Neural crest cell (in vitro differentiated cells): ENCODE measurements around the gene SMIM28. TPM values are rescaled to one million over a fixed set of nuclear protein-coding genes. Genes with fewer than 3 reads are reported as not detected.

Experiments used
- DNase-seq: peaks from one replicate; pipeline ENCODE4 v3.0.0; 2021; ENCODE audit warnings: low read depth, mixed read lengths, low spot score
- H3K27ac Mint-ChIP-seq: one replicate; pipeline ENCODE4 v1.8.0; 2021; ENCODE audit warnings: mild to moderate bottlenecking, mixed read lengths; ENCODE audit not compliant: unreplicated experiment
- H3K27me3 Mint-ChIP-seq: 2 replicates; pipeline ENCODE4 v1.8.0; 2021; ENCODE audit warnings: low read depth, mild to moderate bottlenecking, mixed read lengths
- H3K36me3 Mint-ChIP-seq: 2 replicates; pipeline ENCODE4 v1.8.0; 2021; ENCODE audit warnings: low read depth, mild to moderate bottlenecking, mixed read lengths
- H3K4me1 Mint-ChIP-seq: 2 replicates; pipeline ENCODE4 v1.8.0; 2021; ENCODE audit warnings: mixed read lengths
- H3K4me3 Mint-ChIP-seq: one replicate; pipeline ENCODE4 v1.8.0; 2021; ENCODE audit warnings: mild to moderate bottlenecking, mixed read lengths
- H3K9me3 Mint-ChIP-seq: 2 replicates; pipeline ENCODE4 v1.8.0; 2021; ENCODE audit warnings: mixed read lengths
- total RNA-seq: library from RNA; stranded (reverse); gene quantifications from 2 replicates; pipeline ENCODE4 v1.2.1, GENCODE V29; 2021
- TF ChIP-seq, protein P1 (sequence below): fragments of 200-600 bp; sonication (generic); conservative IDR thresholded peaks from 2 replicates; pipeline ENCODE4 v1.5.0; 2021; ENCODE audit warnings: antibody characterized with exemption, mild to moderate bottlenecking

SMIM28 gene
- total RNA-seq, 1 donor from 2014 or later: not detected

GRCh38 chr6:138419766-138420165, 42.1 kb downstream of the SMIM28 start:
- Mint-ChIP-seq H3K27ac (no peak overlapping the region), H3K4me1 (no peaks in the 10 kb centered on the region), H3K36me3 (peaks cover 53% of the 10 kb centered on the region), H3K9me3 (peaks cover 4% of the 10 kb centered on the region), H3K4me3 (no peak overlapping the region), H3K27me3 (no peaks in the 10 kb centered on the region)
- DNase-seq: no peak
- TF ChIP-seq, protein P1, sequence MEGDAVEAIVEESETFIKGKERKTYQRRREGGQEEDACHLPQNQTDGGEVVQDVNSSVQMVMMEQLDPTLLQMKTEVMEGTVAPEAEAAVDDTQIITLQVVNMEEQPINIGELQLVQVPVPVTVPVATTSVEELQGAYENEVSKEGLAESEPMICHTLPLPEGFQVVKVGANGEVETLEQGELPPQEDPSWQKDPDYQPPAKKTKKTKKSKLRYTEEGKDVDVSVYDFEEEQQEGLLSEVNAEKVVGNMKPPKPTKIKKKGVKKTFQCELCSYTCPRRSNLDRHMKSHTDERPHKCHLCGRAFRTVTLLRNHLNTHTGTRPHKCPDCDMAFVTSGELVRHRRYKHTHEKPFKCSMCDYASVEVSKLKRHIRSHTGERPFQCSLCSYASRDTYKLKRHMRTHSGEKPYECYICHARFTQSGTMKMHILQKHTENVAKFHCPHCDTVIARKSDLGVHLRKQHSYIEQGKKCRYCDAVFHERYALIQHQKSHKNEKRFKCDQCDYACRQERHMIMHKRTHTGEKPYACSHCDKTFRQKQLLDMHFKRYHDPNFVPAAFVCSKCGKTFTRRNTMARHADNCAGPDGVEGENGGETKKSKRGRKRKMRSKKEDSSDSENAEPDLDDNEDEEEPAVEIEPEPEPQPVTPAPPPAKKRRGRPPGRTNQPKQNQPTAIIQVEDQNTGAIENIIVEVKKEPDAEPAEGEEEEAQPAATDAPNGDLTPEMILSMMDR: no peak

DNA sequence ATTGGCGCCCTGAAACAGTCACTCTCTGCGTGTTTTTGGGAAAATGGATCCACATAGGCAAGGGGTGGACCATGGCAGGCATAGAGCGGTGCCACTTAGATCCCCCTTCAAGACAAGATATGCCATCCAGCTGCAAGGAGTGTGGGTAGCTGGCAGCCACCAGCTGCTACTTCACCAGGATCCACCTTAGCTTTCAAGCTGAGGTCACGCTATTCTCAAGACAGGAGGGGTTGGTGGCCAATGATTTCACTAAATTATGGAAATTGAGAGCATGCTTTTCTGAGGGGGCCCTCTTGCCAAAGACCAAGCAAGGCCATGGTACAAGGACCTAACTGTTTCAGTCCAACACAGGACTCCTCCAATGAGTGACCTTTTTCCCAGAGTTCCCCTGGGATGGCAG, 42.7 kb downstream of the SMIM28 start:
- Mint-ChIP-seq H3K4me3 (no peak overlapping the region), H3K4me1 (no peaks in the 10 kb centered on the region), H3K36me3 (peaks cover 50% of the 10 kb centered on the region), H3K9me3 (peaks cover 4% of the 10 kb centered on the region), H3K27ac (no peak overlapping the region), H3K27me3 (no peaks in the 10 kb centered on the region)
- TF ChIP-seq, protein P1: no peak
- DNase-seq: no peak

- Mint-ChIP-seq H3K9me3 (peaks cover 4% of the 10 kb centered on the region), H3K4me1 (no peaks in the 10 kb centered on the region), H3K27me3 (no peaks in the 10 kb centered on the region), H3K36me3 (peaks cover 50% of the 10 kb centered on the region), H3K27ac (no peak overlapping the region), H3K4me3 (no peak overlapping the region)
- no peak for DNase-seq
- TF ChIP-seq, protein P1: no peak
These were observed 43.4 kb downstream of the SMIM28 start for GRCh38 chr6:138421089-138421488.

- peaks cover 49% of the 10 kb centered on the region for H3K36me3 Mint-ChIP-seq
- no peak for DNase-seq
- no peak overlapping the region for H3K4me3 Mint-ChIP-seq
- no peak overlapping the region for H3K27ac Mint-ChIP-seq
- H3K4me1 Mint-ChIP-seq: no peaks in the 10 kb centered on the region
- TF ChIP-seq, protein P1: no peak
- peaks cover 4% of the 10 kb centered on the region for H3K9me3 Mint-ChIP-seq
- H3K27me3 Mint-ChIP-seq: no peaks in the 10 kb centered on the region
These were observed 43.9 kb downstream of the SMIM28 start for GRCh38 chr6:138421608-138422007.

- TF ChIP-seq, protein P1: no peak
- Mint-ChIP-seq H3K4me3 (no peak overlapping the region), H3K27me3 (no peaks in the 10 kb centered on the region), H3K36me3 (peaks cover 44% of the 10 kb centered on the region), H3K4me1 (no peaks in the 10 kb centered on the region), H3K27ac (no peak overlapping the region), H3K9me3 (peaks cover 4% of the 10 kb centered on the region)
- no peak for DNase-seq
These were observed 45.2 kb downstream of the SMIM28 start for GRCh38 chr6:138422861-138423260.
